ENCODE data around the gene NKX6-1. TPM values are rescaled to one million over a fixed set of nuclear protein-coding genes. Genes with fewer than 3 reads are reported as not detected.

Gene NKX6-1
- total RNA-seq, 2 donors from 2014 or later: 0.14 to 0.40 TPM

GRCh38 chr4:84512277-84512676 is 13.2 kb upstream of the NKX6-1 start:
- H3K36me3 ChIP-seq: no peaks in the 10 kb centered on the region
- no peaks in the 10 kb centered on the region for H3K4me1 ChIP-seq (replicated peaks)
- no peak for TF ChIP-seq POLR2AphosphoS5 (IDR thresholded peaks at IDR 0.05)
- TF ChIP-seq, protein P1, sequence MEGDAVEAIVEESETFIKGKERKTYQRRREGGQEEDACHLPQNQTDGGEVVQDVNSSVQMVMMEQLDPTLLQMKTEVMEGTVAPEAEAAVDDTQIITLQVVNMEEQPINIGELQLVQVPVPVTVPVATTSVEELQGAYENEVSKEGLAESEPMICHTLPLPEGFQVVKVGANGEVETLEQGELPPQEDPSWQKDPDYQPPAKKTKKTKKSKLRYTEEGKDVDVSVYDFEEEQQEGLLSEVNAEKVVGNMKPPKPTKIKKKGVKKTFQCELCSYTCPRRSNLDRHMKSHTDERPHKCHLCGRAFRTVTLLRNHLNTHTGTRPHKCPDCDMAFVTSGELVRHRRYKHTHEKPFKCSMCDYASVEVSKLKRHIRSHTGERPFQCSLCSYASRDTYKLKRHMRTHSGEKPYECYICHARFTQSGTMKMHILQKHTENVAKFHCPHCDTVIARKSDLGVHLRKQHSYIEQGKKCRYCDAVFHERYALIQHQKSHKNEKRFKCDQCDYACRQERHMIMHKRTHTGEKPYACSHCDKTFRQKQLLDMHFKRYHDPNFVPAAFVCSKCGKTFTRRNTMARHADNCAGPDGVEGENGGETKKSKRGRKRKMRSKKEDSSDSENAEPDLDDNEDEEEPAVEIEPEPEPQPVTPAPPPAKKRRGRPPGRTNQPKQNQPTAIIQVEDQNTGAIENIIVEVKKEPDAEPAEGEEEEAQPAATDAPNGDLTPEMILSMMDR (IDR thresholded peaks at IDR 0.05): no peak
- TF ChIP-seq POLR2A (IDR thresholded peaks at IDR 0.05): no peak
- no peak for DNase-seq (ENCODE audit: low spot score)
- H3K4me3 ChIP-seq: no peak overlapping the region
- WGBS: 87% methylated on average over 5 of the region's 5 CpGs
- H3K9me3 ChIP-seq: no peaks in the 10 kb centered on the region
- no peak overlapping the region for H3K27ac ChIP-seq
- H3K27me3 ChIP-seq (replicated peaks; ENCODE audit: insufficient read depth): no peaks in the 10 kb centered on the region
- intact Hi-C loops (cut with DNase I): no loop called here

GRCh38 chr4:84511703-84512102 is 12.6 kb upstream of the NKX6-1 start:
- no peaks in the 10 kb centered on the region for H3K27me3 ChIP-seq (replicated peaks; ENCODE audit: insufficient read depth)
- TF ChIP-seq POLR2A (IDR thresholded peaks at IDR 0.05): no peak
- no peak for TF ChIP-seq POLR2AphosphoS5 (IDR thresholded peaks at IDR 0.05)
- TF ChIP-seq, protein P1 (IDR thresholded peaks at IDR 0.05): no peak

GRCh38 chr4:84507941-84508340 is 8.8 kb upstream of the NKX6-1 start:
- DNase-seq (ENCODE audit: low spot score): no peak
- Histone ChIP-seq H3K9me3 (no peaks in the 10 kb centered on the region), H3K4me3 (no peak overlapping the region), H3K36me3 (no peaks in the 10 kb centered on the region), H3K27me3 (replicated peaks; ENCODE audit: insufficient read depth) (peaks cover 13% of the 10 kb centered on the region), H3K4me1 (replicated peaks) (no peaks in the 10 kb centered on the region), H3K27ac (no peak overlapping the region)
- 67% methylated on average over 5 of the region's 5 CpGs for WGBS
- no peak for TF ChIP-seq POLR2AphosphoS5 (IDR thresholded peaks at IDR 0.05)
- TF ChIP-seq, protein P1 (IDR thresholded peaks at IDR 0.05): no peak
- TF ChIP-seq POLR2A (IDR thresholded peaks at IDR 0.05): no peak
- intact Hi-C loops (cut with DNase I): loop anchor here (10.0 kb wide), 1 partner anchor 863 kb away; no protein-coding TSS in a partner anchor

More at GRCh38 chr4:84511703-84512102, 12.6 kb upstream of the NKX6-1 start:
- Histone ChIP-seq H3K4me3 (no peak overlapping the region), H3K9me3 (no peaks in the 10 kb centered on the region), H3K27ac (no peak overlapping the region), H3K36me3 (no peaks in the 10 kb centered on the region), H3K4me1 (replicated peaks) (no peaks in the 10 kb centered on the region)
- intact Hi-C loops (cut with DNase I): no loop called here
- DNase-seq (ENCODE audit: low spot score): no peak
- WGBS: 78% methylated on average over 3 of the region's 3 CpGs

GRCh38 chr4:84504821-84505220 is 5.7 kb upstream of the NKX6-1 start:
- Histone ChIP-seq H3K4me3 (no peak overlapping the region), H3K27ac (no peak overlapping the region), H3K4me1 (replicated peaks) (no peaks in the 10 kb centered on the region), H3K27me3 (replicated peaks; ENCODE audit: insufficient read depth) (peaks cover 43% of the 10 kb centered on the region), H3K36me3 (no peaks in the 10 kb centered on the region), H3K9me3 (no peaks in the 10 kb centered on the region)
- WGBS: 95% methylated on average over 2 of the region's 2 CpGs
- DNase-seq (ENCODE audit: low spot score): no peak
- intact Hi-C loops (cut with DNase I): loop anchor here (10.0 kb wide), 1 partner anchor 860 kb away; no protein-coding TSS in a partner anchor
- TF ChIP-seq, protein P1 (IDR thresholded peaks at IDR 0.05): no peak
- TF ChIP-seq POLR2A (IDR thresholded peaks at IDR 0.05): no peak
- no peak for TF ChIP-seq POLR2AphosphoS5 (IDR thresholded peaks at IDR 0.05)
